Liver (tissue), 9 donors: ENCODE data around the gene SPON2. TPM values are rescaled to one million over a fixed set of nuclear protein-coding genes. Genes with fewer than 3 reads are reported as not detected.

ENCODE experiments used
- DNase-seq: peaks from one replicate; pipeline ENCODE4 v3.0.0-alpha.2; 2017; ENCODE audit warnings: low spot score
- H3K27ac ChIP-seq, 2 donors: one replicate each; pipeline ENCODE4 v1.7.0; 2013; ENCODE audit warnings: inconsistent platforms in 2 of 2, low read length in 2 of 2, control low read depth in 1 of 2, low read depth in 1 of 2, mild to moderate bottlenecking in 1 of 2
- H3K27me3 ChIP-seq, 4 donors: one replicate each; pipeline versions ENCODE4 v1.6.1 to v1.7.0; 2013; ENCODE audit warnings: low read length in 3 of 4, inconsistent platforms in 1 of 4, mild to moderate bottlenecking in 1 of 4, moderate library complexity in 1 of 4; ENCODE audit not compliant: control insufficient read depth in 4 of 4, insufficient read depth in 4 of 4
- H3K36me3 ChIP-seq, 4 donors: one replicate each; pipeline versions ENCODE4 v1.6.1 to v1.7.0; 2013; ENCODE audit warnings: low read length in 3 of 4, mild to moderate bottlenecking in 3 of 4, low read depth in 1 of 4, moderate library complexity in 1 of 4; ENCODE audit not compliant: control insufficient read depth in 4 of 4, insufficient read depth in 3 of 4
- H3K4me1 ChIP-seq, 4 donors: one replicate each; pipeline versions ENCODE4 v1.6.1 to v1.7.0; 2013; ENCODE audit warnings: low read length in 3 of 4, mild to moderate bottlenecking in 3 of 4, moderate library complexity in 1 of 4; ENCODE audit not compliant: control insufficient read depth in 4 of 4, insufficient read depth in 4 of 4
- H3K4me3 ChIP-seq, 3 donors: one replicate each; pipeline versions ENCODE4 v1.6.1 to v1.7.0; 2013; ENCODE audit warnings: low read length in 3 of 3, control low read depth in 1 of 3, low read depth in 1 of 3, mild to moderate bottlenecking in 1 of 3
- H3K9ac ChIP-seq, 2 donors: one replicate each; pipeline ENCODE4 v1.7.0; 2013; ENCODE audit warnings: low read length in 2 of 2, mild to moderate bottlenecking in 2 of 2, moderate library complexity in 2 of 2, control low read depth in 1 of 2, low read depth in 1 of 2
- H3K9me3 ChIP-seq, 4 donors: one replicate each; pipeline versions ENCODE4 v1.6.1 to v1.7.0; 2013; ENCODE audit warnings: low read length in 3 of 4; ENCODE audit not compliant: control insufficient read depth in 4 of 4
- ATF3 ChIP-seq: IDR thresholded peaks from 2 replicates; pipeline ENCODE4 v1.6.1; 2016; ENCODE audit warnings: antibody characterized with exemption
- CTCF ChIP-seq: fragments of 150-350 bp; IDR thresholded peaks from 2 replicates; pipeline ENCODE4 v1.5.1; 2017; ENCODE audit warnings: improper control_type of control experiment, low read depth, low read length; ENCODE audit not compliant: missing input control
- EGR1 ChIP-seq, 2 donors: IDR thresholded peaks; 2 replicates each; pipeline ENCODE4 v1.6.1; 2016 to 2018; ENCODE audit warnings: antibody characterized with exemption in 2 of 2, low read depth in 2 of 2
- FOXA1 ChIP-seq: IDR thresholded peaks from 2 replicates; pipeline ENCODE4 v1.6.1; 2016; ENCODE audit warnings: antibody characterized with exemption
- GABPA ChIP-seq, 2 donors: IDR thresholded peaks in 1 of 2; conservative IDR thresholded peaks in 1 of 2; 2 replicates each; pipeline ENCODE4 v1.6.1; 2016; ENCODE audit warnings: antibody characterized with exemption in 2 of 2, mild to moderate bottlenecking in 1 of 2, moderate library complexity in 1 of 2
- NR2F2 ChIP-seq: IDR thresholded peaks from 2 replicates; pipeline ENCODE4 v1.6.1; 2016; ENCODE audit warnings: antibody characterized with exemption
- YY1 ChIP-seq: IDR thresholded peaks from 2 replicates; pipeline ENCODE4 v1.6.1; 2016; ENCODE audit warnings: antibody characterized with exemption, mild to moderate bottlenecking
- ZBTB33 ChIP-seq: IDR thresholded peaks from 2 replicates; pipeline ENCODE4 v1.6.1; 2016; ENCODE audit warnings: antibody characterized with exemption
- WGBS: extraction: QIAGEN DNeasy Blood & Tissue Kit; methylation state at CpG from one replicate; pipeline ENCODE4 v1.1.7; 2013; 5-methylcytosine and 5-hydroxymethylcytosine counted together
- polyA plus RNA-seq, 2 donors: library from polyadenylated mRNA; stranded (reverse) in 1 of 2; unstranded in 1 of 2; fragments of 200-250 nt in 1 of 2; fragments of >200 nt in 1 of 2; fragmentation: Nextera tagmentation in 1 of 2; extraction: Ambion mirVana in 1 of 2; gene quantifications; one replicate each; pipeline versions ENCODE4 v1.2.1 to v1.2.3, GENCODE V29; 2013 to 2015
- total RNA-seq, 2 donors: library from RNA; depleted of rRNA; stranded (reverse); fragments of >200 nt; gene quantifications; one replicate each; pipeline ENCODE4 v1.2.3, GENCODE V29; 2014
- donor health status: healthy.
- donor health status: healthy.
- donor health status: healthy.
- donor health status: healthy.
- donor health status: healthy.

Gene SPON2
- total and polyA plus RNA-seq, 4 donors: 35.7 to 80.3 (median 72.3) TPM

- TF ChIP-seq CTCF: no peak
- no peak for TF ChIP-seq GABPA (IDR thresholded peaks at IDR 0.05 in 1 of 2, conservative IDR thresholded peaks at IDR 0.05 in 1 of 2)
Measured at GRCh38 chr4:1177274-1178141, 5.1 kb upstream of the SPON2 start (continued).

- Histone ChIP-seq H3K27me3 (no peaks in the 10 kb centered on the region), H3K9ac (peak overlapping the region in 1 of 2 donors; percentile 47), H3K4me1 (peaks cover 20 to 74% (median 39%) of the 10 kb centered on the region in 4 donors), H3K36me3 (no peaks in the 10 kb centered on the region), H3K27ac (peak overlapping the region; percentile 93 to 94), H3K4me3 (no peak overlapping the region), H3K9me3 (peaks cover 0 to 2% (median 0%) of the 10 kb centered on the region in 4 donors)
- 25% methylated on average over 1 of the region's 1 CpG for WGBS
- TF ChIP-seq YY1: no peak
- no peak for TF ChIP-seq FOXA1
- TF ChIP-seq ATF3: no peak
- no peak for TF ChIP-seq NR2F2
- no peak for DNase-seq
Measured at GRCh38 chr4:1176398-1177273, 4.3 kb upstream of the SPON2 start.

GRCh38 chr4:1175635-1176229 lies 3.3 kb upstream of the SPON2 start:
- no peaks in the 10 kb centered on the region for H3K36me3 ChIP-seq
- no peak for TF ChIP-seq FOXA1
- no peak for TF ChIP-seq NR2F2
- TF ChIP-seq ZBTB33: no peak
- no peak for TF ChIP-seq EGR1 (IDR thresholded peaks at IDR 0.05; ENCODE audit: low read depth in 2 of 2)
- no peak for TF ChIP-seq YY1
- peaks cover 0 to 2% (median 0%) of the 10 kb centered on the region in 4 donors for H3K9me3 ChIP-seq
- H3K4me1 ChIP-seq: peaks cover 20 to 78% (median 41%) of the 10 kb centered on the region in 4 donors
- no peak overlapping the region for H3K9ac ChIP-seq
- WGBS: 97% methylated on average over 7 of the region's 7 CpGs
- H3K4me3 ChIP-seq: no peak overlapping the region
- H3K27ac ChIP-seq: peak overlapping the region; percentile 98 to 99
- no peaks in the 10 kb centered on the region for H3K27me3 ChIP-seq
- no peak for DNase-seq
